H9 (cell line): ENCODE results near the gene ESRP2. TPM values are rescaled to one million over a fixed set of nuclear protein-coding genes. Genes with fewer than 3 reads are reported as not detected.

ENCODE experiments used
- DNase-seq: peaks from one replicate; pipeline ENCODE4 v3.0.0-alpha.2; 2017
- H2AFZ ChIP-seq: one replicate; pipeline ENCODE4 v1.6.1; 2013; ENCODE audit warnings: mild to moderate bottlenecking, low read length, control low read depth, moderate library complexity
- H2AK5ac ChIP-seq: 2 replicates; pipeline ENCODE4 v1.6.1; 2013; ENCODE audit warnings: low read length, control low read depth, mixed read lengths; ENCODE audit not compliant: insufficient read length
- H2BK120ac ChIP-seq: one replicate; pipeline ENCODE4 v1.6.1; 2013; ENCODE audit warnings: low read depth, mild to moderate bottlenecking, low read length, control low read depth, inconsistent platforms; ENCODE audit not compliant: poor library complexity, severe bottlenecking
- H2BK12ac ChIP-seq: 2 replicates; pipeline ENCODE4 v1.6.1; 2013; ENCODE audit warnings: low read length, control low read depth, mixed read lengths, low read depth; ENCODE audit not compliant: insufficient read length
- H2BK15ac ChIP-seq: 2 replicates; pipeline ENCODE4 v1.6.1; 2013; ENCODE audit warnings: low read depth, low read length, control low read depth
- H2BK20ac ChIP-seq: one replicate; pipeline ENCODE4 v1.6.1; 2013; ENCODE audit warnings: low read depth, mild to moderate bottlenecking, low read length, control low read depth, inconsistent platforms; ENCODE audit not compliant: poor library complexity, severe bottlenecking
- H2BK5ac ChIP-seq: 2 replicates; pipeline ENCODE4 v1.6.1; 2013; ENCODE audit warnings: low read length, control low read depth, mixed read lengths; ENCODE audit not compliant: insufficient read length
- H3K14ac ChIP-seq: 2 replicates; pipeline ENCODE4 v1.6.1; 2013; ENCODE audit warnings: low read length, control low read depth; ENCODE audit not compliant: insufficient read depth
- H3K18ac ChIP-seq: 2 replicates; pipeline ENCODE4 v1.6.1; 2013; ENCODE audit warnings: low read depth, mild to moderate bottlenecking, mixed read lengths, low read length, control low read depth; ENCODE audit not compliant: insufficient read length
- H3K23ac ChIP-seq: 2 replicates; pipeline ENCODE4 v1.6.1; 2013; ENCODE audit warnings: low read length, control low read depth, mixed read lengths, low read depth; ENCODE audit not compliant: insufficient read length
- H3K23me2 ChIP-seq: 2 replicates; pipeline ENCODE4 v1.6.1; 2013; ENCODE audit warnings: low read depth, mild to moderate bottlenecking, mixed read lengths, low read length, control low read depth; ENCODE audit not compliant: insufficient read length, poor library complexity, severe bottlenecking
- H3K27ac ChIP-seq: 2 replicates; pipeline ENCODE4 v1.5.1; 2013; ENCODE audit warnings: low read length, control low read depth, mixed read lengths, low read depth; ENCODE audit not compliant: insufficient read length
- H3K27me3 ChIP-seq: 2 replicates; pipeline ENCODE4 v1.6.1; 2013; ENCODE audit warnings: low read length, control low read depth, inconsistent platforms; ENCODE audit not compliant: insufficient read depth
- H3K4ac ChIP-seq: 2 replicates; pipeline ENCODE4 v1.6.1; 2013; ENCODE audit warnings: low read depth, mild to moderate bottlenecking, control low read depth, inconsistent platforms, low read length, moderate library complexity
- H3K4me1 ChIP-seq: 2 replicates; pipeline ENCODE4 v1.6.1; 2013; ENCODE audit warnings: low read length, control low read depth, inconsistent platforms; ENCODE audit not compliant: insufficient read depth
- H3K4me2 ChIP-seq: 2 replicates; pipeline ENCODE4 v1.6.1; 2013; ENCODE audit warnings: low read length, control low read depth, mixed read lengths; ENCODE audit not compliant: insufficient read length, insufficient read depth
- H3K56ac ChIP-seq: 2 replicates; pipeline ENCODE4 v1.6.1; 2013; ENCODE audit warnings: low read depth, mild to moderate bottlenecking, mixed read lengths, low read length, control low read depth; ENCODE audit not compliant: insufficient read length
- H3K79me1 ChIP-seq: 2 replicates; pipeline ENCODE4 v1.6.1; 2013; ENCODE audit warnings: low read depth, mild to moderate bottlenecking, moderate library complexity, low read length, control low read depth, inconsistent platforms; ENCODE audit not compliant: insufficient read depth, poor library complexity, severe bottlenecking
- H3K79me2 ChIP-seq: 2 replicates; pipeline ENCODE4 v1.6.1; 2013; ENCODE audit warnings: low read length, control low read depth, inconsistent platforms; ENCODE audit not compliant: insufficient read depth
- H3K9ac ChIP-seq: 2 replicates; pipeline ENCODE4 v1.6.1; 2013; ENCODE audit warnings: low read length, control low read depth, mixed read lengths; ENCODE audit not compliant: insufficient read length; ENCODE audit errors: extremely low read depth
- H3K9me3 ChIP-seq: one replicate; pipeline ENCODE4 v1.6.1; 2013; ENCODE audit warnings: low read depth, low read length, inconsistent platforms; ENCODE audit not compliant: control insufficient read depth
- H3T11ph ChIP-seq: one replicate; pipeline ENCODE4 v1.6.1; 2013; ENCODE audit warnings: mild to moderate bottlenecking, low read length, control low read depth, inconsistent platforms
- H4K20me1 ChIP-seq: one replicate; pipeline ENCODE4 v1.6.1; 2013; ENCODE audit not compliant: control insufficient read depth, insufficient read length, insufficient read depth
- H4K5ac ChIP-seq: 2 replicates; pipeline ENCODE4 v1.6.1; 2013; ENCODE audit warnings: low read depth, mild to moderate bottlenecking, mixed read lengths, low read length, control low read depth; ENCODE audit not compliant: insufficient read length
- H4K8ac ChIP-seq: replicated peaks from 2 replicates; pipeline ENCODE4 v1.6.1; 2013; ENCODE audit warnings: low read length, control low read depth, mixed read lengths, low read depth; ENCODE audit not compliant: insufficient read length
- H4K91ac ChIP-seq: 2 replicates; pipeline ENCODE4 v1.6.1; 2013; ENCODE audit warnings: low read depth, mild to moderate bottlenecking, moderate library complexity, mixed read lengths, low read length, control low read depth; ENCODE audit not compliant: insufficient read length
- H3K27ac Mint-ChIP-seq, 3 experiments: 2 replicates in 2 of 3; 3 replicates in 1 of 3; pipeline ENCODE4 v1.8.0; 2020 to 2021; ENCODE audit warnings: mixed read lengths in 3 of 3, mild to moderate bottlenecking in 1 of 3, moderate library complexity in 1 of 3
- H3K27me3 Mint-ChIP-seq: 2 replicates; pipeline ENCODE4 v1.8.0; 2021; ENCODE audit warnings: low read depth, mild to moderate bottlenecking, moderate library complexity, mixed read lengths
- H3K36me3 Mint-ChIP-seq, 3 experiments: 2 replicates in 2 of 3; 3 replicates in 1 of 3; pipeline ENCODE4 v1.8.0; 2020 to 2021; ENCODE audit warnings: low read depth in 3 of 3, mixed read lengths in 3 of 3; ENCODE audit not compliant: insufficient read depth in 1 of 3
- H3K4me1 Mint-ChIP-seq, 2 experiments: 2 replicates each; pipeline ENCODE4 v1.8.0; 2020; ENCODE audit warnings: mixed read lengths in 2 of 2
- H3K4me3 Mint-ChIP-seq, 2 experiments: 2 replicates in 1 of 2; 3 replicates in 1 of 2; pipeline ENCODE4 v1.8.0; 2020 to 2021; ENCODE audit warnings: mild to moderate bottlenecking in 2 of 2, mixed read lengths in 2 of 2, moderate library complexity in 1 of 2
- H3K9me3 Mint-ChIP-seq, 2 experiments: 2 replicates in 1 of 2; 3 replicates in 1 of 2; pipeline ENCODE4 v1.8.0; 2020; ENCODE audit warnings: mild to moderate bottlenecking in 2 of 2, mixed read lengths in 2 of 2, moderate library complexity in 1 of 2
- WGBS: extraction: QIAGEN DNeasy Blood & Tissue Kit; methylation state at CpG from one replicate; pipeline ENCODE4 v1.1.7; 2013; ENCODE audit warnings: missing lambda C conversion rate, low lambda C conversion rate, mixed read lengths; ENCODE audit not compliant: insufficient read length; ENCODE audit errors: extremely low coverage; 5-methylcytosine and 5-hydroxymethylcytosine counted together
- microRNA-seq: library from miRNA; unstranded; fragments of <30 nt; microRNA quantifications from one replicate; pipeline ENCODE4, GENCODE V29; 2020; ENCODE audit warnings: borderline microRNAs expressed
- total RNA-seq: library from RNA; stranded (reverse); gene quantifications from 2 replicates; pipeline ENCODE4 v1.2.1, GENCODE V29; 2021
- TF ChIP-seq, protein P1 (sequence below): fragments of 200-600 bp; sonication (generic); conservative IDR thresholded peaks from 3 replicates; pipeline ENCODE4 v1.8.0; 2021; ENCODE audit warnings: antibody characterized with exemption, mild to moderate bottlenecking

ESRP2 gene
- total RNA-seq, 1 experiment from 2014 or later, result 59.5 TPM

DNA sequence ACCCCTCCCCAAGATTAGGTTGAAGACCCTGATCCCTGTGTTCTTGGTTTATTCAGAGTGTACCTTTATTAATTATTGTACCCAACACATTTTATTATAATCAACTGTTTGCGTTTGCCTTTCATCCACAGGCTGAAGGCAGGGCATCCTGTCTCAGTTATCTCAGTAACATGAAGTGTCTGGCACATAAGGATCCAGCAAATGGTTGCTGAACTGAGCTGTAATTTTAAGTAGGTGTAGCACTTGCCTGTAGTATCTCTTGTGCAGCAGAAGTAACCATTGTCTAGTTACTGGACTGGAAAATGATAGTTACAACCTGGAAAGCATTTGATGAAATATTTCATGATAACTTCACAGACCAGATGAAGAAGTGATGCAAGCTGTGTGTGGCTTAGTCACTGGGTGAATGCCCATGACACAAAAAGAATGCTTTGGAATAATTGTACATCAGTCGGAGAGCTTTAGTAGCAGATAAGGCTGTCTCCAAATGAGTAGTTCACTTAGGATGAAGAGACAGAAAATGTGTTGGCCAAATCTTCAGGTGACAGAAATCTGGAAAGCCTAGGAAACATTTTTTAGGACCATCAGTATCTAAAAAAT, 56.6 kb downstream of the ESRP2 start:
- H2BK120ac ChIP-seq, result no peak overlapping the region
- no peak overlapping the region for H4K5ac ChIP-seq
- H3K27ac Mint-ChIP-seq, result no peak overlapping the region
- no peaks in the 10 kb centered on the region for H3K9me3 ChIP-seq
- H2AK5ac ChIP-seq, result no peak overlapping the region
- no peak overlapping the region for H3K14ac ChIP-seq
- H3K36me3 Mint-ChIP-seq, result peaks cover 21 to 52% (median 33%) of the 10 kb centered on the region in 3 experiments
- no peak overlapping the region for H3K4me3 Mint-ChIP-seq
- H3K9me3 Mint-ChIP-seq, result no peaks in the 10 kb centered on the region
- no peak overlapping the region for H3K27ac ChIP-seq
- TF ChIP-seq, protein P1, sequence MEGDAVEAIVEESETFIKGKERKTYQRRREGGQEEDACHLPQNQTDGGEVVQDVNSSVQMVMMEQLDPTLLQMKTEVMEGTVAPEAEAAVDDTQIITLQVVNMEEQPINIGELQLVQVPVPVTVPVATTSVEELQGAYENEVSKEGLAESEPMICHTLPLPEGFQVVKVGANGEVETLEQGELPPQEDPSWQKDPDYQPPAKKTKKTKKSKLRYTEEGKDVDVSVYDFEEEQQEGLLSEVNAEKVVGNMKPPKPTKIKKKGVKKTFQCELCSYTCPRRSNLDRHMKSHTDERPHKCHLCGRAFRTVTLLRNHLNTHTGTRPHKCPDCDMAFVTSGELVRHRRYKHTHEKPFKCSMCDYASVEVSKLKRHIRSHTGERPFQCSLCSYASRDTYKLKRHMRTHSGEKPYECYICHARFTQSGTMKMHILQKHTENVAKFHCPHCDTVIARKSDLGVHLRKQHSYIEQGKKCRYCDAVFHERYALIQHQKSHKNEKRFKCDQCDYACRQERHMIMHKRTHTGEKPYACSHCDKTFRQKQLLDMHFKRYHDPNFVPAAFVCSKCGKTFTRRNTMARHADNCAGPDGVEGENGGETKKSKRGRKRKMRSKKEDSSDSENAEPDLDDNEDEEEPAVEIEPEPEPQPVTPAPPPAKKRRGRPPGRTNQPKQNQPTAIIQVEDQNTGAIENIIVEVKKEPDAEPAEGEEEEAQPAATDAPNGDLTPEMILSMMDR, result no peak
- H3K27me3 Mint-ChIP-seq, result no peaks in the 10 kb centered on the region
- H2BK15ac ChIP-seq, result no peak overlapping the region
- H3K56ac ChIP-seq, result no peak overlapping the region
- no CpG with 5 or more reads among the region's 2 CpGs for WGBS
- H4K20me1 ChIP-seq, result no peaks in the 10 kb centered on the region
- H3T11ph ChIP-seq, result no peak overlapping the region
- H2BK5ac ChIP-seq, result no peak overlapping the region
- H3K79me1 ChIP-seq, result no peaks in the 10 kb centered on the region
- H3K79me2 ChIP-seq, result no peaks in the 10 kb centered on the region
- no peak overlapping the region for H3K4ac ChIP-seq
- no peaks in the 10 kb centered on the region for H3K4me1 ChIP-seq
- no peak overlapping the region for H3K18ac ChIP-seq
- no peaks in the 10 kb centered on the region for H3K27me3 ChIP-seq
- no peak overlapping the region for H2BK20ac ChIP-seq
- no peak overlapping the region for H3K23ac ChIP-seq
- H4K8ac ChIP-seq, result no peak overlapping the region
- H3K23me2 ChIP-seq, result no peaks in the 10 kb centered on the region
- no peak overlapping the region for H3K4me2 ChIP-seq
- no peaks in the 10 kb centered on the region for H3K4me1 Mint-ChIP-seq
- H3K9ac ChIP-seq, result no peak overlapping the region
- H4K91ac ChIP-seq, result no peak overlapping the region
- no peak overlapping the region for H2BK12ac ChIP-seq
- no peak overlapping the region for H2AFZ ChIP-seq
- no peak for DNase-seq

Small RNA genes lying within 50 kb of the gene (microRNA-seq; reads per million reads assigned to microRNA genes)
- gene MIR6773, result not detected

Other genes with a start within 250 kb of the ESRP2 start
- gene DPEP2, start 236.6 kb downstream of the ESRP2 start, total RNA-seq, result not detected in 2 replicates
- not detected in 2 replicates for gene DPEP2NB, start 220.2 kb downstream of the ESRP2 start, total RNA-seq
- 21.8 and 22.9 TPM in 2 replicates for gene DDX28, start 212.9 kb downstream of the ESRP2 start, total RNA-seq
- gene DUS2, start 212.8 kb downstream of the ESRP2 start, total RNA-seq, result 26.0 and 28.5 TPM in 2 replicates
- 31.6 and 33.0 TPM in 2 replicates for gene NFATC3, start 150.8 kb downstream of the ESRP2 start, total RNA-seq
- 11.0 TPM in 2 replicates for gene PLA2G15, start 9.2 kb upstream of the ESRP2 start, total RNA-seq
- 20.1 and 21.1 TPM in 2 replicates for gene SLC7A6, start 28.4 kb upstream of the ESRP2 start, total RNA-seq
- 21.1 and 24.5 TPM in 2 replicates for gene SLC7A6OS, start 74.8 kb upstream of the ESRP2 start, total RNA-seq
- gene PRMT7, start 74.9 kb upstream of the ESRP2 start, total RNA-seq, result 56.6 and 57.8 TPM in 2 replicates
- gene SMPD3, start 212.4 kb upstream of the ESRP2 start, total RNA-seq, result 0.70 and 0.94 TPM in 2 replicates